NT2/D1 (cell line): Measurements from ENCODE around the gene CCDC88A.

Experiments used
- SUZ12 ChIP-seq: IDR thresholded peaks from 2 replicates; pipeline ENCODE4 v1.6.1; 2011; ENCODE audit not compliant: insufficient read length, insufficient read depth; ENCODE audit errors: extremely low read depth
- YY1 ChIP-seq: IDR thresholded peaks from 2 replicates; pipeline ENCODE4 v1.6.1; 2011; ENCODE audit not compliant: insufficient read length, insufficient read depth
- ZNF274 ChIP-seq: IDR thresholded peaks from 2 replicates; pipeline ENCODE4 v1.6.1; 2011; ENCODE audit warnings: mild to moderate bottlenecking, low read depth, low read length

- TF ChIP-seq ZNF274 (no peak), YY1 (no peak), SUZ12 (no peak)
Measured at GRCh38 chr2:55421326-55421725, 1.7 kb upstream of the CCDC88A start.
